NCI-H146 treated with DMSO at 0.1 percent for 48 hours (cell line): ENCODE results near the gene SAMD3.
"Not testable (repeated sequence)": the region's sequence is repeated elsewhere in the genome, so short reads cannot be mapped to it uniquely, and the experiment has no call there.

Experiments used
- DNase-seq: peaks from one replicate; lab custom pipeline; 2025; ENCODE audit not compliant: unreplicated experiment; lab: John Stamatoyannopoulos, UW

Gene SAMD3

GRCh38 chr6:130212215-130212874, 10.4 kb downstream of the SAMD3 start:
- DNase-seq = no peak

DNA sequence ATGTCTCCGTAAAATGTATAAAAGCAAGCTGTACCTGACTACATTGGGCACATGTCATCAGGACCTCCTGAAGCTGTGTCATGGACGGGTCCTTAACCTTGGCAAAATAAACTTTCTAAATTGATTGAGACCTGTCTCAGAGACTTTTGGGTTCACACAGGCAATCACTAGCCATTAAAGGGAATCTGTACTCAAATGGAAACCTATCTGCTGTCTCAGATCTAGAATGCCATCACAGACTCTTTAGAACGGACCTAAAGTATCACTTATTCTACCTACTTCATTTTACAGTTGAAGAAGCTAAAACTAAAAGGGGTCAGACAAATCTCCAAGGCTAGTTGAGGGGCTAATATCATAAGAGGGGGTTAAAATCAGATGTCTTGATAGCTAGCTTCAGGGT, 11.1 kb downstream of the SAMD3 start:
- no peak for DNase-seq

- DNase-seq = no peak
Observed at GRCh38 chr6:130207979-130208649, 14.6 kb downstream of the SAMD3 start.

GRCh38 chr6:130206479-130206878, 16.3 kb downstream of the SAMD3 start:
- no peak for DNase-seq

GRCh38 chr6:130204322-130204721, 18.4 kb downstream of the SAMD3 start:
- no peak for DNase-seq

GRCh38 chr6:130203370-130203769, 19.4 kb downstream of the SAMD3 start:
- no peak for DNase-seq

- DNase-seq = no peak
Observed at GRCh38 chr6:130202782-130203181, 20.0 kb downstream of the SAMD3 start.

DNA sequence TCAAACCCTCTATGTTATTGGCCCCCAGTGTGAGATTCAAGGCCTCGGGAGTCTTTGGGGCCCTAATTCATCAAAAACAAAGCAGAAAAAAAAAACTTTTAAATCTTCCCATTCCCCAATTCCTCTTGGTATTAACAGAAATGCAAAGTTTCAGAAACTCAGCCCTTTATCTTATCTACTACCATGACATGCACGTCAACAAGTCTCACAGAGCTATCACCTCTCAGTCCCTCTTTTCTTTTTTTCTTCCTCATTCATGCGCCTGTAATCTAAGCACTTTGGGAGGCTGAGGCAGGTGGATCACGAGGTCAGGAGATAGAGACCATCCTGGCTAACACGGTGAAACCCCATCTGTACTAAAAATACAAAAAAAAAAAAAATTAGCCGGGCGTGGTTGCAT, 22.7 kb downstream of the SAMD3 start:
- DNase-seq = no peak

DNA sequence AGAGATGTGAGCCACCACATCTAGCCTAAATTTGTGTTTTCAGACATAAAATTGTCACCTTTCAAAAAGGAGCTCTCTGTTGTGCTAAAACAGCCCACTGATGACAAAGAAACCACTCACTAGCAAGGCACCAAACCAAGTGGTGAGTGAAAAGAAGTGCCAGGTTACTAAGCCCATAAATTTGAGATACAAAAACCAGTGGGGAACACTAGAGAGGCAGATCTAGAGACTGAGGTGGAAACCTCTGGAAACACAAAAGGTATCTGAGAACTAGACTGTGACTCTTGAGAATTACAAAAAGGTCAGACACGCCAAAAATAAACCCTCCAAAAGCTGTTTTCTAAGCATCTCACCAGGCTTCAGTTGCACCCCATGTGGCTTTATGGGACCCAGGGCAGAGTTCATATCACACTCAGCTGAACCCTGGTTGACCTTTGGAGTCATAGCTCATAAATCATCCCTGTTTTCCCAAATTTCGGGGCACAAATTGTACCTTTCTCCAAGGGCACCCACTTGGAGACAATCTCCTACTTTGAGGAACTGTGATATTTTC, 24.2 kb downstream of the SAMD3 start:
- DNase-seq = no peak

GRCh38 chr6:130197816-130198482, 24.8 kb downstream of the SAMD3 start:
- not testable (repeated sequence) for DNase-seq

GRCh38 chr6:130194434-130194833, 28.3 kb downstream of the SAMD3 start:
- DNase-seq = not testable (repeated sequence)

- no peak for DNase-seq
Observed at GRCh38 chr6:130190701-130191690, 31.8 kb downstream of the SAMD3 start.

GRCh38 chr6:130189531-130190397, 33.0 kb downstream of the SAMD3 start:
- no peak for DNase-seq

DNA sequence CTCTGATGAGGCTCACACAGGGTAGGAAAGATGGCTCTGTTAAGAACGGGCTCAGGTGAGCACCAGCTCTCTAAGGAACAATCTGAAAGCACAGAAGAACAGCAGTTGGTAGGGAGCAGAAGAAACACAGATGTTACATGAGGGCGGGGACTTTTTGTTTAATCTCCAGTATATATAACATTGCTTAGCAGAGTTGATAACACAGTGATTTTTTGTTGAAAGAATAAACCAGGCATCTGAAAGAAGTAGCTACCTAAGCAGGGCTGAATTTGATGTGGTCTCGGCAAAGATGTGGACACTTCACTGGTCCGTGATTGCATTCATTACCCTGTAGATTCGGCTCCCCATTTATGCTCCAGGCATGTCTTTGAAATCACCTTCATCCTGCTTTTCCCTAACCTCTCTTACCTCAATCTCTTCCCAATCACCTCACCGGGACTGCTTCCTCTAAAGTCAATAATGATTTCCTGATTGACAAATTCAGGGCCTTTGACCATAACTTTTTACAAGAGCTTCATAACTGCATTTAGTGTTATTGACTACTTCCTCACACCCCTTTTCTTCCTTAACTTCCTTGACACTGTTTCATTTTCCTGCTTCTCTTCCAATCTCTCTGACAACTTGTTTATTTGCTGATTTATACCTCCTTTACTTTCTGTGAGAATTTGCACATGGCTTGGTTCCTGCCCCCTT, 34.4 kb downstream of the SAMD3 start:
- no peak for DNase-seq

DNA sequence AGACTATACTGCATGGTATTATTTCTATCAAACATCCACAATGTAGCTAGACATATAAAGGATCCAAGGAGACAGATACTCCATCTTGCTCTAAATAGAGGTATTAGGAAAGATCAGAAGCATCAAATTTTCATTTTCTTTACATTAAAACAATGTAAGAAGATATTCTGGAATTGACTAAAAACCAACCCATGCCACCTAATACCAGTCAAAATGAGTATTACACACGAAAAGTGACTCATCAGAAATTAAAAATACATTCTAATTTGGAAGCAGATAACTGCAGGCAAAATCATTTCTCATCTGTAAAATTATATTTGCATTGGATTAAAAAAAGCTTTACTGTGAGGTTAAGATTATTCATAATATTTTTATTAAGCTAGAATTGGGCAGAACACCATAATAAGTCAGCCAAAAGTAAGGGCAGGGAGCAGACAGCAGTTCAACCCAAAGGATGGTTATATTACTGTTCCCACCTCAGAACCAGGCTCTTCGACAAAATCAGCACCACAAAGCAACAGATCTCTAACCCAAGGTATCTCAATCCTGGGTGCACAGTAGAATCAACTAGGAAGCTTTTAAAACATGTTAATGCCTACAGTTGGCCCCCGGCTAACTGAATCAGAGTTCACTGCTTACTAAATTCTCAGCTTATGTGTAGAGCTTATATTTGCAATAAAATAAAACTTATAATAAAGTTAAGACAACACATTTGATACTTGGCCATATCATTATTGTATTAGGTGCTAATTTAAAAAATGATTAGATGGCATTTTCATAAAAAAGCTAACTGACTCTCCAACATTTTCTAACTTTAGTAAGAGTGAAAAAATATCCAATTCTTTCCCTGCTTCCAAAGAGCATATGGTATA, 35.2 kb downstream of the SAMD3 start:
- no peak for DNase-seq

DNA sequence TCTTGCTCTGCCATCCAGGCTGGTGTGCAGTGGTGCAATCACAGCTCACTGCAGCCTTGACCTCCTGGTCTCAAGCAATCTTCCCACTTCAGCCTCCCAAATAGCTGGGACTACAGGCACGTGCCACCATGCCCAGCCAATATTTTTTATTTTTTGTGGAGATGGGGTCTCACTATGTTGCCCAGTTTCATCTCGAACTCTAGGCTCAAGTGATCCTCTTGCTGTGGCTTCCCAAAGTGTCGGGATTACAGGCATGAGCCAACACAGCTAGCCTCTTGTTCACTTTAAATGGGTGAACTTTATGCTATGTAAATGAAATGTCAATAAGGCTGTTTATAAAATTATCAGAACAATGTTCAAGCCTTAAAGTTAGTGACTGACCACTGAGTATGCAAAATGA, 37.1 kb downstream of the SAMD3 start:
- DNase-seq = no peak

DNA sequence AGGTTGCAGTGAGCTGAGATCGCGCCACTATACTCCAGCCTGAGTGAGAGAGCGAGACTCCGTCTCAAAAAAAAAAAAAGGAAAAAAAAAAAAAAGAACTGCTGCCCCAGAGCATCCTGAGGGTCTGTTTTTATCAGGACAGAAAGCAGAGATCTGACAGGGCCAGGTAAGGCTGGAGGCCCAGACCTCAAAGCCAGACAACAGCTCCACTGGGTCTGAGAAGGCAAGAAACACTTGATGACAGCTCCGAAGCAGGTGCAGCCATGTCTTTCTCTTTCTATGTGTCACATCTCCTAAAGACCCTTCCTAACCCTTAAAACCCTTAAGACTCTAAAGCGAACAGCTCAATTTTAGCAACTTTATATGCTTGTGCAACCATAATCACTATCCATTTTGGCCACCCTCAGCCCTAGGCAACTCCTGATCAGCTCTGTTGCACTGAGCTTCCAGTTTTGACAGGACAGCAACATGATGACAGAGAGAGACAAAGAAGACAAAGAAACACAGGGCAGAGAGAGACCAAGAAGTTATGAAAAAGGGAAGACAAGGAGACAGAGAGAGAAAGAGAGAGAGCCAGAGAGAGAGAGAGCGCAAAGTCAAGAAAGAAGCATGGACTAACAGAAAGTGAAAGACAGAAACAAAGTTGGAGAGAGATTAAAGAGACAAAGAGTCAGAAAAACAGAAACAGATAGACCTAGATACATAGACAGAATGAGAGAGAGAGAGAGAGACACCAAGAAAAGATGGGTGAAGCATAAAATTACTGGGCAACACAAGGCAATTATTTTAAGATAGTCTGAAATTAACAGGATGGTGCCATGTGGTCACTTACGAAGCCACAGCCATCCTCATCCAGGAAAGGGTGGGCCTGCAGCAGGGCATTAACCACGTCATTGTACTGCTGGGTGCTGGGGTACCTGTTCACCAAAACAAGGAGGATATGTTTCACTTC, 39.2 kb downstream of the SAMD3 start:
- DNase-seq = no peak
